HK-2 (cell line): ENCODE results near the gene TXK.

Experiments used
- DNase-seq: peaks from one replicate; pipeline ENCODE4 v3.0.0-alpha.2; 2018; ENCODE audit not compliant: unreplicated experiment

Gene TXK

DNA sequence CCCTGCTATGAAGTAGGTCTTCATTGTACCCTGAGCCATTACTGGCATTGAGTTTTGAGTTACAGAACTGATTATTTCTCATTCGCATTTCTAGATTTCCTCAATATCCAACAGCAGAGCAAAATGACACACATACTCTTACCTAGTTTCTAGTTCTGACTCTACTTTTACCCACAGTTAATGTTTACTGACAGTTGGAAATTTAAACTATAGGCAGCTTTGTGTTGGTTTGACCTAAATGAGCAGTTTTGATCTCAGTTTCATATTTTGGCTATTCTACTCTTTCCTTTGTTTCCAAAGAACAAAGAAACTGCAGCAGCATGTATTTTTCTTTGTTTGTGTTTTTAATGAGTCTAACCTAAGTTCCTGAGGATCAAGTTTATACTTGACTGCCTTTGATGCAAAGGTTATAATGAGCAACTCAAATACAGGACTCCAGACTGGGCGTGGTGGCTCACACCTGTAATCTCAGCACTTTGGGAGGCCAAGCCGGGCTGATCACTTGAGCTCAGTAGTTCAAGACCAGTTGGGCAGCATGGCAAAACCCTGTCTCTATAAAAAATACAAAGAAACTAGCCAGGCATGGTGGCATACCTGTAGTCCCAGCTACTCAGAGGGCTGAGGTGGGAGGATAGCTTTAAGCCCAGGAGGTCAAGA lies 30.4 kb downstream of the TXK start:
- no peak for DNase-seq

DNA sequence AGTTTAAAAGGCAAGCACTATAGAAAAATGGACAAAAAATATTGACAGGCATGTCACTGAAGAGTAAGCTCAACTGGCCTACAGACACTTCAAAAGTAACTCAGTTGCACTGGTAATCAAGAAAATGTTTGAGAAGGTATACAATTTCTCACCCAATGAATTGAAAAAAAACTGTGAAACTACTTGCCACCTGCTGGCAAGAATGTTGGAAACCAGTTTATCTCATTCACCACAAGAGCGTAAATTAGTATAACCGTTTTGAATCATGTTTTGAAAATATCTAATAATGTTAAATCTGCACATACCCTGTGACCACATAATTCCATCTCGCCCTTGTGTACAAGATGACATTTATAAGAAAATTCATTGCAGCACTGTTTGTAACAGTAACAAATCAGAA lies 31.7 kb downstream of the TXK start:
- no peak for DNase-seq

DNA sequence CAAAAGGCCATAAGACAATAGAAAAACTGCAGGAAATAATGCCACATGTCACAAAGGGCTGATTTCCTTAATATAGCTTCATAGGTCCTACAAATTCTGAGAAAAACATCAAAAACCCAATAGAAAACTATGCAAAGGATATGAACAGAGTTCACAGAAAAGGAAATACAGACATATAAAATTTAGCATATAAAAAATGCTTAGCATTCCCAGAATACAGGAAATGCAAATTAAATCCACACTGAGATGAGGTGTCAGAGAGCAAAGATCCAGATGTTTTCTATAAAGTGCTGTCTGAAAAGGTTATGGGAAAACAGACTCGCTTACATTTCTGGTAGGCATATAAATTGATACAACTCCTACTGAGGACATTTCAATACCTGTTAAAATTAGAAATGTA lies 33.8 kb downstream of the TXK start:
- DNase-seq = no peak

- DNase-seq = no peak
Observed at GRCh38 chr4:48095441-48095840, 38.6 kb downstream of the TXK start.

DNA sequence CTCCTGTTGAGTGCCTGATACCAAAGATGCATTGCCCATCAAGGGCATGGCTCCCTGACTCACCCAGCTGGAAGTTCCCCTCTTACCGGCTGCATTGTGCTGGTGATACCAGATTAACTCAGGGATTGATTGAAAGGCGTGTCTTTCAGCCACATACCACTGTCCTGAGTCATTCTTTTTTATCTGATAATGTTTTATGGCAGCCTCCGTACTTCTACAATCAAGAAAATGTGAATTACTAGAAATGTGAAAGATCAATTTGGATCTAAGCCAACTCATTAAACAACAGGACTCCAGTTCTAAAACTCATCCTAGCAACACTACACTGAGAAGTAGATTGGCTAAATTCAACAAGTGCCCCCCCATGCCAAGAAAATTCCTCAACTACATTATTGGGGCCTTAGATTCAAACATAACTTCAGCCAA lies 40.0 kb downstream of the TXK start:
- DNase-seq = peak; percentile 54

DNA sequence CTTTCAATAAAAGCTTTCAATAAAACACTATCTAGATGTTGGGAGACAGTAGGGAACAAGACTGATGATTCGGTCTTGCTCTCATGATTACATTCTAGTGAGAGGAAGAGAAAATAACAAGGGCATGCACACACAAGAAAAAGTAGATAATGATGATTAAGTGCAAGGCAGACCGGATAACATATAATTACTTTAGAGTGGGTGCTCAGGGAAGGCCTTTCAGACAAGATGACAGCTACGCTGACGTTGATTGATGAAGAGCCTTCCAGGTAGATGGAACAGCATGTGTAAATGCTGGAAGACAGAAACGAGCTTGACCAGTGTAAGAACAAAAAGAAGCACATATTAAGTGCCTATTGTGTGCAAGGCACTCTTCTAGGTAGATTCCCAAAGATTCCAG lies 43.4 kb downstream of the TXK start:
- no peak for DNase-seq

DNA sequence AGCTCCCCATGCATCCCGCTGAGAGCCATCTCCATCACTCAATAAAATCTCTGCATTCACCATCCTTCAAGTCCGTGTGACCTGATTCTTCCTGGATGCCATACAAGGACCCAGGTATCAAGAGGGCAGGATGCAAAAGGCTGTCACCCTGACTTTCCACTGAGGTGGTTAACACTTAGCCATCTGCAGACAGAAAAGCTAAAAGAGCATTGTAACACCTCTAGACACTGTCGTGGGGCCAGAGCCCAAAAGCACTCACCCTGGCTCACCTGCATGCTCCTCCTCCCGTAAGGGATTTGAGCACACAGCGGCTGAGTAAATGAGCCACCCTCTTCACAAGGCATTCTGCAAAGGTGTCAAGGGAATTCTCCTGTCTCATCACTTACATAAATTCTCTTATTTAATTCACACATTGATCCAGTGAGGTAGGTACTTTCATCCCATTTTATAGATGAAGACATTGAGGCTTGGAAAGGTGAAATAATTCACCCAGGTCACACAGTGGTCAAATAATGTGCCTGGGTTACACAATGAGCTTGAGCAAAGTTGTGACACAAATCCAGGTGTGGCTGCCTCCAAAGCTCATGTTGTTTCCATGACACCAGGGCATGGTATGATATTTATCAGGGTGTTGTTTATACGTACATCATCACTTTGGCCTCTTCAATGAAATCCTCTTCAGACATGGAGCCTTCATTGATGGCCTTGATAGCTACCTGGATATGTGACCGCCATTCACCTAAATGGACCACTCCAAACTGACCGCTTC lies 48.0 kb downstream of the TXK start:
- no peak for DNase-seq

- no peak for DNase-seq
Observed at GRCh38 chr4:48082956-48083355, 51.1 kb downstream of the TXK start.

DNA sequence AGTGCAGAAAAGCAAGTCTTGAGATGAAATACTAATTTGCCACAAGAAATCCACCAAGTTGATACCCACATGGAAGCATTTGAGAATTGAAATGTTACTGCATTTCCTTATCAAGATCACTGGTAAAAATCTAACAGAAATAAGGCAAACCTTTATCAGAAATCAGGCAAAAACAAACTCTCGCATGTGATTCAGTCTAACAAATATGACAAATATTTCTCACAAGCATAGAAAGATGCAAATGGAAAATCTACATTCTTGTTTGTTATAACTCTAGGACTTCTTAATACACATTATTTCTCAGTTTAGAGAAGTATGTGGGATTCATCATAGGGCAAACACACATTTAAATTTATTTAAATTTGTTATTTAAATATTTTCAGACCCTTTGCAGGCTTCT lies 52.9 kb downstream of the TXK start:
- no peak for DNase-seq

DNA sequence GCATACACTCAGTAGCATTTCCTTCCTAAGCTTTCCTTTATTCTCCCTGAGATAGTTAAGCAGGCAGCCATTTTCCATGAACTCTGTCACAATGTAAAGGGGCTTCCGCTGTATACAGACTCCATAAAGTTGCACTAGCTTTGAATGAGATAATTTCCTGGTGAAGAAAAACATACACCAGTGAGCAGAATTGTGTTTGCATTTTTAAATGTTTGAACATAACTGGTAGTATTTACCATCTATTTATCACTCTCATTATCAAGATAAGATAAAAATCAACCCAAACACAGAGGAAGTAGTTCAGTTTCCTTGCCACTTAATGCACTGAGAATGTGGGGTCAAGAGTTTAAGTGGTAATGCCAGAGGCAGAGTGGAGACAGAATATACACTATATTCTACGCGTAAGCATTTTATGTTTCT lies 54.1 kb downstream of the TXK start:
- DNase-seq = no peak

- no peak for DNase-seq
Observed at GRCh38 chr4:48078862-48079655, 55.0 kb downstream of the TXK start.

GRCh38 chr4:48078425-48078824 lies 55.6 kb downstream of the TXK start:
- no peak for DNase-seq

DNA sequence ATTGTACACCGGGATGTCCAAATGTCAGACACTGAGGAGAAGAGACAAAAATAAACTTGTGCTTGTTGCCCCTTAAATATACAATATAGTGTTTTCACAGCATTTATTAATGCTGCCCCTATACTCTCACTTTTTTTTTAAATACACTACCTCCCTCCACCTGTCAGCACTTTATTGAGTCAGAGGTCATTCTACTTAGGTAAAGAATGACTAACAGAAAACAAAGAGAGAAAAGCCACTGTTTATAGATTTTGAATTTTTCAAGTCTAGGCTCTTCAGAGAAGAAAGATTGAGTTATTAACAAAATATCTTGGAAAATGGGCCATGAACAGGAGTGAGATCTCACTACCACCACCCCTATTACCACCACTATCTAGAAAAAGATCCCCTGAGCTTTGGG lies 59.4 kb downstream of the TXK start:
- DNase-seq = no peak

DNA sequence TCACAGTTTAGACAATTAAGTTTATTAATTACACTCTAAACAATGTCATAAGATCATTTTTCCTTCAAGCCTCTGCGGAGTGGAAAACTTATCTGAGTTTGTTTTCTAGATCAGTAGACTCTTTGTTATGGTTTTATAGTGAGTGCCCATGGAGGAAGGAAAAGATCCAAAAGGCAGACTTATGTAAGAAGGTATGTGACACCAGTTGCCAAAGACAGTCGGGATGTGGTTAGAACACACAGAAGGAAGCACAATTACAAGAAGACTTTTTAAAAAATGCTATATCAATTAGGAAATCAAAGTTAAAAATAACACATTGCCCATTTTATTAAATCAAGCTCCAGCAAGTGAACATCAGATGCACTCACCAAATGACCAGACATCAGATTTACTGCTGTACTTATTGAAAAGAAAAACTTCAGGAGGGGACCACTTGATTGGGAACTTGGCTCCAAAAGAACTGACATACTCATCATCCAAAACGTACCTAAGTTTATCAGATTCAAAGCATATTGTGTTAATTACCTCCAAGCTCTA lies 60.4 kb downstream of the TXK start:
- DNase-seq = no peak

GRCh38 chr4:48071191-48071590 lies 62.9 kb downstream of the TXK start:
- DNase-seq = no peak

DNA sequence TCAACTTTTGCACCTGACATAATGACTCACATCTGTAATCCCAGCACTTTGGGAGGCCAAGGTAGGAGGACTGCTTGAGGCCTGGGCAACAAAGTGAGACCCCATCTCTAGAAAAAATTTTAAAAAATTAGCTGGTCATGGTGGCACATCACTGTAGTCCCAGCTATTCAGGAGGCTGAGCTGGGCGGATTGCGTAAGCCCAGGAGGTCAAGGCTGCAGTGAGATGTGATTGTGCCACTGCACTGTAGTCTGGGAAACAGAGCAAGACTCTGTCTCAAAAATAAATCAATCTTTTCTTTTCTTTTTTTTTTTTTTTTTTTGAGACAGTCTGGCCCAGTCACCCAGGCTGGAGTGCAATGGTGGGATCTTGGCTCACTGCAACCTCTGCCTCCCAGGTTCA lies 65.0 kb downstream of the TXK start:
- DNase-seq = no peak

DNA sequence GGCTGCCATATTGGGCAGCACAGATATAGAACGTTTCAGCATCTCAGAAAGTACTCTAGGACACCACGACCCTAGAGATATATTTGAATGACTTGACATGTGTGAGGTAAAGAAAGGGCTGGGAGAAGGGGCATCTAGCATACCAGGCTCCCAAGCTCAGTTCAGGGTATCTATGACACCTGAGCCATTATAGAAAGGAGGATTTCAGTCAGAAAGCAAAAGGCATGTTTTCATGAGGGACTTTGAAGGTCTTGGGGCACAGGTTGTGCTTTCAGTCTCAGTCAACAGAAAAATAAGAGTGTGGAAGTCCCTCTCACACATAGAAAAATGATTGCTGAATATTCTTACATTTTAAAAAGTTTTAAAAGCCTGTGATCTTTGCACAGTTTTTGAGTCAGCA lies 65.9 kb downstream of the TXK start:
- no peak for DNase-seq

DNA sequence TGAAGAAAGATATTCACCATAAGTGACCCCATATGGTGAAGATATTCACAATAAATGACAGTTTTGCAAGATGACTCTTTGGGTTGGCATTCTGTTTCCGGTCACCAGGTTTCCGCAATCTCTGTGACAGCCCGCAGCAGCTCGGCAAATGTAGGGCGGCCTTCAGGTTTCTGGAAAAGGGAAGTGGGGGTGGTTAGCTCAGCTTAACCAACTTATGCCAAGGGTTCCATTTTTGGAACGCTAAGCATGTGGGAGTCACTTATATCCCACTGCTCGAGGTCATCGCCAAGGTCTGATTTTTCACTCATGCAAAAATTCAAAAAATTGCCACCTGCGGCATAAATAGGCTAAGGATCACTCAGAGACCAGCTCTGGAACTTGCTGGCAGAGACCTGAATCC lies 66.5 kb downstream of the TXK start:
- no peak for DNase-seq

DNA sequence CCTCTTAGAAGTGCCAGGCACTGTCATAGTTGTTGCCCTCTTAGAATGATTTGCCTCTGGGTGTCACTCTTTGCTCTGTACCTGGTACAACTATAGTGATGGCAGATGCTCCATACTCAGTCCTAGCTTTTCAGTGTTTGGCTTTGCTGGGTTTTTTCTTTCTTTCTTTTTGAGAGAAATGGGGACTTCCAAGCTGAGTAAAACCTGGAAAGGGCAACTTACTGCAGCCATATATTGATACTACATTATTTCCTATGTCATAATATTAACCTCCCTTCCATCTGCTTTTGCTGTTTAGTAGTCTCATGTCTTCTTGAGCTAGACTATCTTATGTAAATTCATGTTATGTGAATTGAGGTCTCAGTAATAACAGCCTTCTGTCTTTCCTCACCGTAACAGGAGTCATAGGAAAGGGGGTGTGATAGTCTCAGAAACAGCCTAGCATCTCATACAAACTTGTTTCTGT lies 68.4 kb downstream of the TXK start:
- DNase-seq = no peak

DNA sequence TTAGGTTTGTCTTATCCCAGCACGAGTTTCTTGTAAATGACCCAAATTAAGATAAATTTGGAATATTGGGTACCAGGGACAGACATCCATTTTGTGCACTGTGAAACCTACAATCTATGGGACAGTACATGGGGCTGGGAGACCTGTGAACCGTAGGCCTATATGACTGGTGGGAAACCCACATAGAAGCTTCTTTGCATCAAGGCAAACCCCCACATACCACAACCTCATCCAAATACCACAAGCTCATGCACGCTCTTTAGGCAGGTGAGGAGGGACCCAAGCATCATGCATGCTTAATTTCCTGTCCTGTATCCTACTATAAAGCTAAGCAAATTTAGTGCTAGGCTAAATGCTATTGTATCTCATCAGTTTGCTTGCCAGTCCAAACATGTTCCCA lies 69.7 kb downstream of the TXK start:
- DNase-seq = no peak

- DNase-seq = no peak
Observed at GRCh38 chr4:48058617-48059530, 75.2 kb downstream of the TXK start.
